GM04504 (cell line): ENCODE results near the gene CXCL3.

Experiments
- DNase-seq: peaks from one replicate; pipeline ENCODE4 v3.0.0-alpha.2; 2012; ENCODE audit warnings: low read depth

Gene CXCL3

GRCh38 chr4:74055498-74055897, 17.0 kb upstream of the CXCL3 start:
- DNase-seq, result no peak

GRCh38 chr4:74055096-74055495, 16.6 kb upstream of the CXCL3 start:
- DNase-seq, result no peak

- DNase-seq, result no peak
Observed at GRCh38 chr4:74054483-74055047, 16.1 kb upstream of the CXCL3 start.

- DNase-seq, result no peak
Observed at GRCh38 chr4:74047152-74047551, 8.7 kb upstream of the CXCL3 start.

- no peak for DNase-seq
Observed at GRCh38 chr4:74045772-74046171, 7.3 kb upstream of the CXCL3 start.

GRCh38 chr4:74045247-74045646, 6.8 kb upstream of the CXCL3 start:
- no peak for DNase-seq

GRCh38 chr4:74044677-74045076, 6.2 kb upstream of the CXCL3 start:
- no peak for DNase-seq

GRCh38 chr4:74042681-74043080, 4.2 kb upstream of the CXCL3 start:
- DNase-seq, result no peak

GRCh38 chr4:74041418-74041817, 2.9 kb upstream of the CXCL3 start:
- no peak for DNase-seq

GRCh38 chr4:74039315-74039763, 850 bp upstream of the CXCL3 start:
- no peak for DNase-seq

- no peak for DNase-seq
Observed at GRCh38 chr4:74038086-74038424, 434 bp downstream of the CXCL3 start.

- no peak for DNase-seq
Observed at GRCh38 chr4:74037076-74037955, 1.2 kb downstream of the CXCL3 start.

GRCh38 chr4:74033739-74034138, 4.8 kb downstream of the CXCL3 start:
- no peak for DNase-seq

- no peak for DNase-seq
Observed at GRCh38 chr4:74032064-74032463, 6.4 kb downstream of the CXCL3 start.

- DNase-seq, result no peak
Observed at GRCh38 chr4:74031576-74031975, 6.9 kb downstream of the CXCL3 start.

GRCh38 chr4:74030285-74030684, 8.2 kb downstream of the CXCL3 start:
- DNase-seq, result no peak

GRCh38 chr4:74028504-74028903, 10.0 kb downstream of the CXCL3 start:
- DNase-seq, result no peak

- no peak for DNase-seq
Observed at GRCh38 chr4:74023709-74024108, 14.8 kb downstream of the CXCL3 start.

GRCh38 chr4:74021601-74022000, 16.9 kb downstream of the CXCL3 start:
- DNase-seq, result no peak

- no peak for DNase-seq
Observed at GRCh38 chr4:74018771-74019170, 19.7 kb downstream of the CXCL3 start.

- no peak for DNase-seq
Observed at GRCh38 chr4:74018116-74018515, 20.4 kb downstream of the CXCL3 start.

GRCh38 chr4:74016068-74016467, 22.4 kb downstream of the CXCL3 start:
- DNase-seq, result no peak

GRCh38 chr4:74015126-74015780, 23.2 kb downstream of the CXCL3 start:
- no peak for DNase-seq
